Fibroblast of peridontal ligament (primary cell): ENCODE data around the gene IQCK.

Experiments used
- DNase-seq: peaks from one replicate; pipeline ENCODE4 v3.0.0-alpha.2; 2010; ENCODE audit errors: extremely low read depth

IQCK gene

DNA sequence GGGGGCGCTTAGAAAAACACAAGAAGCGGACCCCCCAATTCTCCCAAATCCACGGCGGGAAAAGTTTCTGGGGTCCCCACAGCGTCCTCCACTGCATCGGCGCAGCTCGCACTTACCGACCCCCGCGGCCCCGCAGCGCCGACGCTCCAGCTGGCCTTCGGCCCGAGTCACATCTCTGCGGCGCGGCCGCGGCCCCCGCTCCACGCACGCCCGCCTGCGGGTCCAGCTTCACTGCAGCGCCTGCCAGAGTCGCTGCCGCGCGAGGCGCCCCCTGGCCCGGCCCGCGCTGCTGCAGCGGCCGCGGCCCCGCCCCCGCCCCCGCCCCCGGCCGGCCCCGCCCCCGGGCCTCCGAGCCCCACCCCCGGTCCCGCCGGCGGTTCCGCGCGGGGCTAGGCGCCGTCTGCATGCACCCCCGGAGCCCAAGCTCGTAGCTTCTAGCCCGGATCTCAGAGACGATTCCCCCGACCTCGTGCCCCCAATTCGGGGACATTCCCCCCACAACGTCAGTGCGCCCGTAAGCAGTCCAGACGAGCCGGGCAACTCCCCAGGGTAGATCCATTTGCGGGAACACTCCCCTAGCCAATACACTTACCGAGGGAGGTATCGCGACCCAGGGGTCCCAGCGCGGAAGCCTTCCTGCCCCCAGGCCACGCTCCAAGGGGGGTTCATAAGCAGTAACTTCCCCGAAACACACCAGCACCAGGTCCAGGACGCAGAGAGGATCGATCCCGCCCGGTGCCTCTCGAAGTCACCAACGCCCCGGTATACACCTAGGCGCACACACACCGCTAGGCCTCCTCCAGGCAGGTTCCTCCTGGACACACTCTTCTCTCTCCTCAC is 166.8 kb downstream of the IQCK start, which contains the start of gene GPRC5B:
Gene GPRC5B, minus strand, starts transcription at position 238 of the 840 bp plus-strand sequence. CDS start 12,003 bp downstream, outside the sequence.
- no peak for DNase-seq

DNA sequence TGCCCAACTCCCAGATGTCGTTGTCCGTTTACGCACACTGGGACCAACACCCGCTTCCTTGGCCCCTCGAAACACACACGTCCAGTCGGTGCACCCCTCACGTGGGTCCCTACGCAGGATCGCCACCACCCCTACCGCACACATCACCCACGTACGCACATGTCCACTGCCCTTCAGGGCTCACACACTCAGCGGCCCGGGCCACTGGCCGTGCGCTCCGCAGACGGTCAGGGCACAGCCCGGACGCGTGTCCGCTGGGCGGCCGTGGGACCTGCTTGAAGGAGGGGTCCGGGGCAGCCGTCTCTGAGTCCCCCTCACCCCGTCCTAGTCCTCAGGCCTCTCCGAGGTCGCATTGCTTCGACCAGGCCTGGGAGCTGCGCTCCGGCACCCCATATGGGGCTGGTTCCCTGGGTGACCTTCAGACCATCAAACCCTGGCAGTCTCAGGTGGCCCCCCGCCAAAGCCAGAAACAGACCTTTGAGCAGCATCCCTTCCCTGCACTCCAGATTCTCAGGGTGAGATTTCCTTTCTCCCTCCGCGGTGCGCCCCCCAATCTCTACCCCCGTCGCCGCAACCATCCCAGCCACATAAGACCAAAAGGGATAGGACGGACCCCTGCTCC is 167.5 kb downstream of the IQCK start:
- DNase-seq, result no peak

DNA sequence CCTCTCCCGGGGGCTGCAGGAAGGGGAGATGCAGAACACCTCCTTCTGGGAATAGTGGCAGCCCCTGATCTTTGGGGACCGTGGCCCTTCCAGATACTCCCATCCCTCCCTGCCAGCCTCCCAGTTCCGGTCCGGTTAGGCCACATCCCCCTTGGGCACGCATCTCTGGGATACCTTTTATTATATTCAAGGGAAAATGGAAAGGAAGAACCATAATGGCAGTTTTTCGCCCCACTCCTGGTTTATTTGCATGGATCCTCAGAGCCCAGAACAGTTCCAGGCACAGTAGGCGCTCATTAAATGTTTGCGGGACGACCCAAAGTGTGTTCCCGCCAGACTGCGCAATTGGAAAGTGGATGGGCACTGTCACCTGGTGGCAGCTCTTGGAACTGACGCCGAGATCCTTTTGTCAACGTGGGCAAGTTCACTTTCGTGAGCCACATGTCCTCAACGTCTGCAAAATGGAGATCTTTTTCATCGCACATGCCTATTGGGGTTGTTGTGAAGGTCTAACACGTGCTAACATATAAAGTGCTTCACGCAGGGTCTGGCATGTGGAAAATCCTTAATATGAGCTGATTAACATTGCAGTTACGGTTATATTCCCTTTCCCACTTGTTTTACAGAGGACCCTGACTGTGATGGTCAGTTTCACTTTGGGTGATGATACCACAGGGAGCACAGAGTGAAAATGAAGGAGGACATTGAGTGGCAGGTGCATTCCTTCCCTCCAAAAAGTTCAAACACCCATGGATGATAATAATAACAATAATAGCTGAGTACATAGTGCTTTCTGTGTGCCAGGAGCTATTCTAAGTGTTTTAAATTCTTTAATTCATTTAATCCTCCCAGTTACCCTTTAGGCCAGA is 168.2 kb downstream of the IQCK start:
- peak; percentile 81 for DNase-seq

DNA sequence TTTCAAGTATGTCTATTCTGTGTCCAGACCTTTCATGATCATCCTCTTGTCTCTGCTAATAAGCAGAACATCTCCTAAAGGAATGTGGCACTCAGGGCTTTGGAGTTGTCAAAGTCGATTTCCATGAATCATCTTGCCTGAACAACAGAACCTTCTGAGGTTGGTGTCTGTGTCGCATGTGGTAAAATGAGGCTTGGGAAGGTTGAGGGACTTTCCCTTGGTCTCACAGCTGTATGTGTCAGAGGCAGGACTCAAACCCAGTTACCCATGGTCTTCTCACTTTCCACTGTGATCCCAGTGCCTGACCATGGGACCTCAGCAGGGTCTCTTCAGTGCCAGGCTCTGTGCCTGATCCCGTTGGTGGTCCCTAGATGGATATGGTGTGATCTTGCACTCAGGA is 170.8 kb downstream of the IQCK start:
- DNase-seq, result no peak

DNA sequence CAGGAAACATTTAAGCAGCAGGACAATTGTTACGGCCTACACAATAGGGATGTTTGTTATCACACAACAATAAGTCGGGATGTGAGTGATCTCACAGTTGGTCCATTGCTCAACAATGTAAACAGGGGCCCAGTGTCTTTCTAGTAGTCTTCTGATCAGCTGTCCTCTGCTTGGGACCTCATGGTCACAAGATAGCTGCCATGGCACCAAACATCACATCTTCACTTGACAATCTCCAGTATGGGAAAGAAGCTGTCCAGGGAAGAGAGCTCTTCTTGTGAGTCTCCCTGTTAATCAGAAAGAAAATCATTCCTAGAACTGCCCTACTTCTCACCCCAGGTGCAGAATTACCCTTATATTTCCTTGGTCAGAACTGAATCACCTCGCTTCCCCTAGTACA is 172.8 kb downstream of the IQCK start:
- DNase-seq, result no peak

DNA sequence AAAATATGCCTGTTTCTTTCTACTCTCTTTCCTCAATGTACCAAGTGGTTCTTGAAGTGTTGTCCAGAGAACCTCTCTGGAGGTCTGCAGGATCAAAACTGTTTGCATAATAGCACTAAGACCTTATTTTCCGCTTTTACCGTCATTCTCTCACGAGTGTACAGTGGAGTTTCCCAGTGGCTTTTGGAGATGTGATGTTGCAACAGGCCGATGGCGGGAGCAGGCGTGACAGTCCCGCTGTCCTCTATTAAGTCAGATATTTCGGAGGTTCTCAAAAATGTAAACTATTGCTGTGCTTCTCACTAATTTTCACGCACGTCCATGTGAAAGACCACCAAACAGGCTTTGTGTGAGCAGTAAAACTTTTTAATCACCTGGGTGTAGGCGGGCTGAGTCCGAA is 174.8 kb downstream of the IQCK start:
- no peak for DNase-seq

DNA sequence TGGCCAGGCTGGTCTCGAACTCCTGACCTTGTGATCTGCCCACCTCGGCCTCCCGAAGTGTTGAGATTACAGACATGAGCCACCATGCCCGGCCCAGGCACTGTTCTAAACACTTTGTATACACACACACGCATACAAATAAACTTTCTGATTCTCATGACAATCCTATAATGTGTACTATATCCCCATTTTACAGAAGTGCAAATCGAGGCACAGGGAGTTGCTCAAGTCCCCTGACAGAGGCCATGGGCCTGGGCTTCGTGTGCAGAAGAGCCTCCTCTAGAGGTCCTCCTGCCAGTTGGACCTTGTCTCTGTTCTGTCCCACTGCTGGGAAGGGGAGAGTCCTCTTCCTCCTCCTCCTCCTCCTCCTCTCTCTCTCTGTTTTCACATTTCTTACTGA is 176.5 kb downstream of the IQCK start:
- no peak for DNase-seq

DNA sequence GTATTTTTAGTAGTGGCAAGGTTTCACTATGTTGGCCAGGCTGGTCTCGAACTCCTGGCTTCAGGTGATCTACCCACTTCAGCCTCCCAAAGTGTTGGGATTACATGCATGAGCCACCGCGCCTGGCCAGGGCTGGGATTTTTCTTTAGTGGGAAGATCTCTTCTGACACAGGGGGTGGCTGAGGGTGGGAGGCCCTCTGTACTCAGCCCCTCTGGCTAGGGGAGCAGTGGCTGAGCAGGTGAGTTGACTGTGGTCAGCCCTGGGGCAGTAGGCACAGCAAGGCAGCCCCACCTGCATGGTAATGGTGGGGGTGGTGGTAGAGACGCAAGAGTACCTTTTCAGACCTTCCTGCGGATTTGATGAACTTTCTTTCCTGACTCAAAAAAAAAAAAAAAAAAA is 178.9 kb downstream of the IQCK start:
- no peak for DNase-seq

DNA sequence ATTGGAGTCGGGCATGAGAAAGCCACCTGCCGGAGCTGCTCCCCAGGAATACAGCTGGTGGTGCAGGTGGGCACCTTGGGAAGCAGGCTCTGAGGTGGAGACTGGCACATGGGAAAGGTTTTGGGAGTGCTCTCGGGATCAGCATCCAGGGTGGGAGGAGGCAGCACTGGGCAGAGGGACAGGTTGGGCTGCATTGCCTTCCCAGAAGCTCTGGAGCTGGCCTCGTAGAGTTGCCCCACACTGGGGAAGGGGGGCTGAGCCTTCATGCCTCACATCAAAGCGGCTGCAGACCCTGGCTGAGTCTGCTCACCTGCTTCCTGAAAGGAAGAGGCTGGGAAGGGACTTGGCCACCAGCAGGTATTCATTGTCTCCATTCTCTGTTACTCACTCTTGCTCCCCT is 180.1 kb downstream of the IQCK start:
- DNase-seq, result no peak

DNA sequence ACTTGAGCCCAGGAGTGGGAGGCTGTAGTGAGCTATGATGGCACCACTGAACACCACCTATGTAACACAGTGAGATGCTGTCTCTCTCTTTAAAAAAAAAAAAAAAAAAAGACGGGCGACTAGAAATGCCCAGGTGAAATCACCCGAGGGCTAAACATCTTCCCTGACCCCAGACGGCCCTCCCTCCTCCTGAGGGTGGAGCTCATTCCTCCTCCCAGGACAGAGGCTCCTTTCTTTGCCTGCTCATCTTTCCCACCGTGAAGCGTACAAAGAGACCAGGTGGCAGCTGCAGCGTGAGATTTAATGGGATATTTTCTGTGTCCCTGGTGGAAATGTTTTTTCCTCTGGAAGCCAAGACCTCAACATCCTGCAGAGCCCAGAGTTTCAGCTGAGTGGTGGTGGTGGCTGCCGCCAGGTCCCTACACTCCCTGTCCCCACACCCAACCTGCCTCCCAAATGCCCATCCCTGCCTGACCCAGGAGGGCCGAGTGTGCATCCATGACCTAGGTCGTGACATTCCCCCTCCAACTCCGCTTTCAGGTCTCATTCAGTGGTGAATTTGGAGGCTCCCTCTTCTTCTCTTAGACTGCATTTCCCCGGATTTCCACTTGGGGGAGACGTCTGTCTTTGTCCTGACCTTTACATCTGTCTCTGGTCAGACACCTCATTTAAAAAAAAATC is 181.0 kb downstream of the IQCK start:
- peak; percentile 57 for DNase-seq

DNA sequence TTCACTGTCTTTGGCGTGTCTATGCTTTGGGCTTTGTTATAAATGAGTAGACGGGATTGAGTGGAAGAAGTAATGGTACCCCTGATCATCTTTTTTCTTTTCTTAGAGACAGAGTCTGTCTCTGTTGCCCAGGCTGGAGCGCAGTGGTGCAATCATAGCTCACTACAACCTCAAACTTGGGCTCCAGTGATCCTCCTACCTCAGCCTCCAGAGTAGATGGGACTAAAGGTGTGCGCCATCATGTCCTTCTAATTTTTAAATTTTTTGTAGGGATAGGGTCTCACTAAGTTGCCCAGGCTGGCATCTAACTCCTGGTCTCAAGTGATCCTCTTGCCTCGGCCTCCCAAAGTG is 181.5 kb downstream of the IQCK start:
- DNase-seq, result no peak

DNA sequence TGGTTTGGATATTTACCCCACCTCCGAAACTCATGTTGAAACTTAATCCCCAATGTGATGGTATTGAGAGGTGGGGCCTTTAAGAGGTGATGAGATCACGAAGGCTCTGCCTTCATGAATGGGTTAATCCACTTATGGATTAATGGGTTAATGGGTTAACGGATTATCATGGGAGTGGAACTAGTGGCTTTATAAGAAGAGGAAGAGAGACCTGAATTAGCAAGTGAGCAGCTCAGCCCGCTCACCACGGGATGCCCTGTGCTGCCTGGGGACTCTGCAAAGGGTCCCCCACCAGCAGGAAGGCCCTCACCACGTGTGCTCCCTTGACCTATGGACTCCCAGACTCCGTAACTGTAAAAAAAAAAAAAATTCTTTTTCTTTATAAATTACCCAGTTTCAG is 183.1 kb downstream of the IQCK start:
- DNase-seq, result no peak

DNA sequence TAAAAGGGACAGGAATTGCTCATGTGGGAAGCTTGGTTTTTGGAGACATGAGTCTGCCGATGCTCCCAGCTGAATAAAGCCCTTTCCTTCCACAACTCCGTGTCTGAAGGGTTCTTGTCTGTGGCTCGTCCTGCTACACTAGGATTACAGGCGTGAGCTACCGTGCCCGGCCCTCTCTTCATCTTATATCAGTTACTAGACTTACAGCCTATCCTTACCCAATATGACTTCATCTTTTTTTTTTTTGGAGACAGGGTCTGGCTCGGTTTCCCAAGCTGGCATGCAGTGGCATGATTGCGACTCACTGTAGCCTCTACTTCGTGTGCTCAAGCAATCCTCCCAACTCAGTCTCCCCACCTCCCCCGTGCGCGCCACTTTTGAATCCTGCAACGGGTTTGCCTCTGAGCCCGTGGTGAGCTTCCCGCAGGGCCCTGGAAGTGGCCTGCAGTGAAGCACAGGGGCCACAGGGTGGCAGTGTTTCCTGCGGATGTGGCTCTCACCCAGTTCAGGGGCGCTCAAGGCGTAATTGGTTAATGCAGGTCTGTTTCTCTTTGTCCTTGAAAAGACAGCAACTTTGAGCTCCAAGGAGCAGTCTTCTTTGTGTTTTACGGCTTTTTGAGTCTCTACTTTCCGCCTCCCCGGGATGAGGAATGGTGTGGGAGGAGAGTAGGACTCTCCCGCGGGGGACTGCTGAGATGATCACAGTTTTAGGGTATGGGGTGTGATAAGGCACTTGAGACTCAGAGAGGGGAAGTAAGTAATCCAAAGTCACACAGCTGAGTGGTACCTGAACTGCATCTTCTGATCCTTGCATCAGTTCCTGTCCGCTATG is 189.3 kb downstream of the IQCK start:
- DNase-seq, result peak; percentile 63
